DOHH2 (cell line): Measurements from ENCODE around the gene IRF2BP2.
"Not testable (repeated sequence)": the region's sequence is repeated elsewhere in the genome, so short reads cannot be mapped to it uniquely, and the experiment has no call there.

Experiments used
- H3F3A ChIP-seq: fragments of 200-600 bp; sonication (generic), shearing (Covaris generic); 2 replicates; pipeline ENCODE4 v1.6.0; 2016; ENCODE audit warnings: antibody characterized with exemption, mild to moderate bottlenecking; ENCODE audit not compliant: control insufficient read depth, insufficient read depth
- H3K27ac ChIP-seq: fragments of 200-600 bp; sonication (generic); 2 replicates; pipeline ENCODE4 v1.5.1; 2014; ENCODE audit warnings: low read depth, mild to moderate bottlenecking, low read length, moderate library complexity
- H3K27me3 ChIP-seq: fragments of 200-600 bp; sonication (generic); 2 replicates; pipeline ENCODE4 v1.6.1; 2014; ENCODE audit warnings: mild to moderate bottlenecking, low read length, mixed read lengths; ENCODE audit not compliant: control insufficient read depth
- H3K36me3 ChIP-seq: fragments of 200-600 bp; sonication (generic); 2 replicates; pipeline ENCODE4 v1.6.1; 2014; ENCODE audit warnings: mild to moderate bottlenecking, low read length, moderate library complexity, mixed read lengths; ENCODE audit not compliant: control insufficient read depth
- H3K4me1 ChIP-seq: fragments of 200-600 bp; sonication (generic); 2 replicates; pipeline ENCODE4 v1.6.1; 2014; ENCODE audit warnings: mild to moderate bottlenecking, low read length, mixed read lengths; ENCODE audit not compliant: control insufficient read depth
- H3K4me2 ChIP-seq: fragments of 200-600 bp; sonication (generic); 2 replicates; pipeline ENCODE4 v1.6.0; 2014; ENCODE audit warnings: mild to moderate bottlenecking, low read length, moderate library complexity
- H3K4me3 ChIP-seq: fragments of 200-600 bp; sonication (generic); 2 replicates; pipeline ENCODE4 v1.5.1; 2014; ENCODE audit warnings: mild to moderate bottlenecking, low read length, mixed read lengths
- H3K79me2 ChIP-seq: fragments of 200-600 bp; sonication (generic); 2 replicates; pipeline ENCODE4 v1.6.1; 2014; ENCODE audit warnings: mild to moderate bottlenecking, low read length, mixed read lengths; ENCODE audit not compliant: control insufficient read depth
- H3K9me2 ChIP-seq: fragments of 200-600 bp; sonication (generic); replicated peaks from 2 replicates; pipeline ENCODE4 v1.6.1; 2014; ENCODE audit warnings: mild to moderate bottlenecking, low read length, mixed read lengths; ENCODE audit not compliant: control insufficient read depth
- H3K9me3 ChIP-seq: fragments of 200-600 bp; sonication (generic); 2 replicates; pipeline ENCODE4 v1.6.1; 2014; ENCODE audit warnings: antibody characterized with exemption, low read length, mixed read lengths; ENCODE audit not compliant: control insufficient read depth, insufficient read depth
- H4K20me1 ChIP-seq: fragments of 200-600 bp; sonication (generic); 2 replicates; pipeline ENCODE4 v1.6.0; 2014; ENCODE audit warnings: low read depth, mild to moderate bottlenecking, antibody characterized with exemption, low read length, moderate library complexity; ENCODE audit not compliant: control insufficient read depth, insufficient read depth
- CTCF ChIP-seq: fragments of 200-600 bp; sonication (generic); IDR thresholded peaks from one replicate; pipeline ENCODE4 v1.5.1; 2014; ENCODE audit warnings: antibody characterized with exemption, mild to moderate bottlenecking, low read depth, low read length; ENCODE audit not compliant: poor library complexity, severe bottlenecking
- EZH2phosphoT487 ChIP-seq: fragments of 200-600 bp; sonication (generic); IDR thresholded peaks from 2 replicates; pipeline ENCODE4 v1.6.1; 2017; ENCODE audit warnings: borderline replicate concordance, mild to moderate bottlenecking, antibody characterized with exemption, low read length, moderate library complexity, mixed read lengths

Gene IRF2BP2

DNA sequence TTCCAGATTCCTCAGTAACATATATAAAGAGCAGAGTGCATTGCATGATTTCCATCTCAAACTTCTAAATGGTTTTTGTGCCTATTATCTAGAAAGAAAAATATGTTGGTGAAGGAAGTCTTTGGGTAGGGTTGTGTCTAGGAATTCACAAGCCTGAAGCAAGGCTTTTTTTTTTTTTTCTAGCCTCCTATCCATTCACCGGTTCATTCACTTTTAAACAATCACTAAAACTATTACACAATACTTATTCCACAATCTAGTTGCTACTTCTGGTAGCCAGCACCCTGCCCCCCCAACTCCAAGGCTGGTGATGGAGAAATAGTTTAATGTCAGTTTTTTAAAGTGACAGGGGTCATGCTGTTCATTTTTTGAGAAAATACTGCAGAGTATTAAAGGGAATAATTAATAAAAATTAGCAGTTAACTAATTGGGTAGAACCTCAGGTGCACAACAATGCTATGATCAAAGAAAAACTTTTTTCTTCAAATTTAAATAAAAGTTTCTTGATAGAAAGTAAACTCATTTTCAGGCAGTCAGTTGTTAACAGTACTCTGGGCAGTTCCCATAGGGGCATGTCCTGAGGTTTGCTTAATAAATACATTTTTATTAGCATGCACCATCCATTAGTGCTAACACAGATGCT is 10.9 kb downstream of the IRF2BP2 start:
- Histone ChIP-seq H3F3A (peaks cover 31% of the 10 kb centered on the region), H3K27ac (peak overlapping the region; percentile 42; the same call in 1 of the 2 replicates), H3K9me2 (no peaks in the 10 kb centered on the region), H3K4me1 (peaks cover 47% of the 10 kb centered on the region), H3K9me3 (no peaks in the 10 kb centered on the region), H3K4me2 (peak overlapping the region; percentile 73), H3K4me3 (peak overlapping the region; percentile 72), H4K20me1 (no peaks in the 10 kb centered on the region), H3K79me2 (no peaks in the 10 kb centered on the region), H3K36me3 (no peaks in the 10 kb centered on the region), H3K27me3 (peaks cover 7% of the 10 kb centered on the region)
- no peak for TF ChIP-seq EZH2phosphoT487
- no peak for TF ChIP-seq CTCF

- H3K4me1 ChIP-seq: peaks cover 44% of the 10 kb centered on the region
- TF ChIP-seq EZH2phosphoT487 (no peak), CTCF (peak; percentile 80)
Measured at GRCh38 chr1:234597894-234598293, 12.1 kb downstream of the IRF2BP2 start.

GRCh38 chr1:234595899-234596298 is 14.1 kb downstream of the IRF2BP2 start:
- H3K27me3 ChIP-seq: no peaks in the 10 kb centered on the region
- no peak overlapping the region for H3K4me3 ChIP-seq
- no peak for TF ChIP-seq EZH2phosphoT487
- TF ChIP-seq CTCF: no peak
- H3K9me2 ChIP-seq: no peaks in the 10 kb centered on the region
- no peaks in the 10 kb centered on the region for H3K79me2 ChIP-seq
- H3K4me1 ChIP-seq: peaks cover 24% of the 10 kb centered on the region
- H3K9me3 ChIP-seq: no peaks in the 10 kb centered on the region
- H3K4me2 ChIP-seq: no peak overlapping the region
- peaks cover 19% of the 10 kb centered on the region for H3F3A ChIP-seq
- no peaks in the 10 kb centered on the region for H3K36me3 ChIP-seq
- no peak overlapping the region for H3K27ac ChIP-seq
- no peaks in the 10 kb centered on the region for H4K20me1 ChIP-seq

More at GRCh38 chr1:234597894-234598293, 12.1 kb downstream of the IRF2BP2 start:
- Histone ChIP-seq H3K9me2 (no peaks in the 10 kb centered on the region), H3K9me3 (no peaks in the 10 kb centered on the region), H3K36me3 (no peaks in the 10 kb centered on the region), H3K79me2 (no peaks in the 10 kb centered on the region), H3K27me3 (0 out of 2 replicates have a peak, but pooled peaks cover 1% of the 10 kb centered on the region), H3K27ac (no peak overlapping the region), H3F3A (peaks cover 28% of the 10 kb centered on the region), H4K20me1 (no peaks in the 10 kb centered on the region), H3K4me2 (no peak overlapping the region), H3K4me3 (no peak overlapping the region)

- not testable (repeated sequence) for H3K4me3 ChIP-seq, H3K4me2 ChIP-seq, H3K79me2 ChIP-seq, H3K9me2 ChIP-seq, H3K9me3 ChIP-seq, H3K27ac ChIP-seq, H3K27me3 ChIP-seq, H3F3A ChIP-seq, H4K20me1 ChIP-seq, H3K36me3 ChIP-seq
- peaks cover 13% of the 10 kb centered on the region for H3K4me1 ChIP-seq
Measured at GRCh38 chr1:234594575-234594974, 15.4 kb downstream of the IRF2BP2 start.
